ENCODE results near the gene SZT2.
"Not testable (repeated sequence)": the region's sequence is repeated elsewhere in the genome, so short reads cannot be mapped to it uniquely, and the experiment has no call there.

Gene SZT2

GRCh38 chr1:43491061-43491460 is 101.4 kb downstream of the SZT2 start:
- DNase-seq (ENCODE audit: low spot score): no peak

GRCh38 chr1:43492826-43493225 is 103.1 kb downstream of the SZT2 start:
- DNase-seq (ENCODE audit: low spot score): no peak

- DNase-seq (ENCODE audit: low spot score): no peak
Measured at GRCh38 chr1:43493661-43494450, 104.2 kb downstream of the SZT2 start.

GRCh38 chr1:43495204-43495603 is 105.5 kb downstream of the SZT2 start:
- no peak for DNase-seq (ENCODE audit: low spot score)

GRCh38 chr1:43499898-43500297 is 110.2 kb downstream of the SZT2 start:
- no peak for DNase-seq (ENCODE audit: low spot score)

- DNase-seq (ENCODE audit: low spot score): not testable (repeated sequence)
Measured at GRCh38 chr1:43501806-43502205, 112.1 kb downstream of the SZT2 start.

- DNase-seq (ENCODE audit: low spot score): no peak
Measured at GRCh38 chr1:43503534-43503933, 113.8 kb downstream of the SZT2 start.

Measured in putamen (tissue), 1 donor.